Fibroblast of lung (primary cell): ENCODE results near the gene OR1K1. TPM values are rescaled to one million over a fixed set of nuclear protein-coding genes. Genes with fewer than 3 reads are reported as not detected.

Experiments used
- DNase-seq, 2 donors: peaks; one replicate each; pipeline versions ENCODE4 v3.0.0 to v3.0.0-alpha.2; 2010; ENCODE audit warnings: low read depth in 2 of 2
- H2AFZ ChIP-seq: 2 replicates; pipeline ENCODE4 v1.5.1; 2012; ENCODE audit warnings: low read length, control low read depth, inconsistent platforms
- H3K27ac ChIP-seq: 2 replicates; pipeline ENCODE4 v1.5.1; 2011; ENCODE audit warnings: low read length, control low read depth; ENCODE audit not compliant: insufficient read depth
- H3K27me3 ChIP-seq: 2 replicates; pipeline ENCODE4 v1.5.1; 2011; ENCODE audit warnings: mild to moderate bottlenecking, low read length; ENCODE audit not compliant: control insufficient read depth, insufficient read depth
- H3K36me3 ChIP-seq: 2 replicates; pipeline ENCODE4 v1.5.1; 2011; ENCODE audit warnings: low read length; ENCODE audit not compliant: control insufficient read depth, insufficient read depth
- H3K4me1 ChIP-seq: 2 replicates; pipeline ENCODE4 v1.5.1; 2011; ENCODE audit warnings: low read length; ENCODE audit not compliant: control insufficient read depth, insufficient read depth; ENCODE audit errors: extremely low read depth
- H3K4me2 ChIP-seq: 2 replicates; pipeline ENCODE4 v1.5.1; 2011; ENCODE audit warnings: low read length, control low read depth; ENCODE audit not compliant: insufficient read depth; ENCODE audit errors: extremely low read depth
- H3K4me3 ChIP-seq, 4 experiments: fragments of 200-600 bp in 1 of 4; sonication (generic) in 1 of 4; replicated peaks in 1 of 4; 2 replicates each; pipeline ENCODE4 v1.5.1; 2011 to 2016; ENCODE audit warnings: low read length in 4 of 4, low read depth in 3 of 4, mild to moderate bottlenecking in 3 of 4, control low read depth in 2 of 4, inconsistent platforms in 1 of 4, mixed read lengths in 1 of 4; ENCODE audit not compliant: insufficient read depth in 1 of 4; ENCODE audit errors: control extremely low read depth in 1 of 4
- H3K79me2 ChIP-seq: 2 replicates; pipeline ENCODE4 v1.5.1; 2012; ENCODE audit warnings: mild to moderate bottlenecking, low read length, inconsistent platforms; ENCODE audit not compliant: control insufficient read depth, insufficient read depth
- H3K9ac ChIP-seq: 2 replicates; pipeline ENCODE4 v1.5.1; 2011; ENCODE audit warnings: mild to moderate bottlenecking, low read length, control low read depth; ENCODE audit not compliant: insufficient read depth
- H3K9me3 ChIP-seq: 2 replicates; pipeline ENCODE4 v1.5.1; 2012; ENCODE audit warnings: low read depth, low read length; ENCODE audit not compliant: control insufficient read depth, insufficient read depth
- H4K20me1 ChIP-seq: 2 replicates; pipeline ENCODE4 v1.5.1; 2011; ENCODE audit warnings: low read length; ENCODE audit not compliant: control insufficient read depth, insufficient read depth; ENCODE audit errors: extremely low read depth
- CTCF ChIP-seq, 2 donors: IDR thresholded peaks in 1 of 2; conservative IDR thresholded peaks in 1 of 2; 1 replicate in 1 of 2; 2 replicates in 1 of 2; pipeline ENCODE4 v1.5.1; 2011 to 2012; ENCODE audit warnings: low read length in 2 of 2, control low read depth in 1 of 2, inconsistent platforms in 1 of 2, low read depth in 1 of 2, mild to moderate bottlenecking in 1 of 2
- EZH2 ChIP-seq: IDR thresholded peaks from 2 replicates; pipeline ENCODE4 v1.5.1; 2012; ENCODE audit warnings: low read length, control low read depth, mild to moderate bottlenecking; ENCODE audit errors: missing control alignments
- polyA minus RNA-seq: library from RNA; depleted of rRNA, polyadenylated mRNA; stranded (reverse); fragments of >200 nt; gene quantifications from 2 replicates; pipeline ENCODE4 v1.2.3, GENCODE V29; 2011; ENCODE audit warnings: low replicate concordance
- polyA plus RNA-seq, 2 donors: library from polyadenylated mRNA; depleted of rRNA in 1 of 2; stranded (reverse) in 1 of 2; unstranded in 1 of 2; fragments of >200 nt; gene quantifications; 2 replicates each; pipeline ENCODE4 v1.2.1, GENCODE V29; 2011 to 2012; ENCODE audit warnings: missing spikeins in 1 of 2
- total RNA-seq: library from RNA; depleted of rRNA; stranded (reverse); fragments of >200 nt; gene quantifications from 2 replicates; pipeline ENCODE4 v1.2.1, GENCODE V29; 2014

OR1K1 gene
- total RNA-seq, result not detected in 2 replicates
- not detected in 2 replicates for polyA plus RNA-seq
- polyA plus RNA-seq (2012), result not detected in 2 replicates
- not detected in 2 replicates for polyA minus RNA-seq

- Histone ChIP-seq H3K9me3 (no peaks in the 10 kb centered on the region), H2AFZ (no peak within 1 kb of the TSS), H3K4me1 (no peaks in the 10 kb centered on the region), H3K4me2 (no peak within 1 kb of the TSS), H4K20me1 (no peaks in the 10 kb centered on the region), H3K27me3 (no peaks in the 10 kb centered on the region), H3K79me2 (no peaks in the 10 kb centered on the region), H3K36me3 (no peaks in the 10 kb centered on the region), H3K4me3 (no peak within 1 kb of the TSS), H3K9ac (no peak within 1 kb of the TSS), H3K27ac (no peak within 1 kb of the TSS)
- no peak for TF ChIP-seq EZH2
- no peak for TF ChIP-seq CTCF (conservative IDR thresholded peaks at IDR 0.05 in 1 of 2, IDR thresholded peaks at IDR 0.05 in 1 of 2; ENCODE audit: low read depth in 1 of 2, low read length in 2 of 2)
- DNase-seq, result no peak
Measured at GRCh38 chr9:122800066-122801060, at the start of gene OR1K1. OR1K1 (plus strand) TSS chr9:122800123; CDS start chr9:122800123, 0 bp downstream.

GRCh38 chr9:122754825-122755224 lies 45.1 kb upstream of the OR1K1 start:
- no peaks in the 10 kb centered on the region for H3K36me3 ChIP-seq
- H3K4me2 ChIP-seq, result no peak overlapping the region
- no peaks in the 10 kb centered on the region for H3K4me1 ChIP-seq
- H2AFZ ChIP-seq, result no peak overlapping the region
- H3K9ac ChIP-seq, result no peak overlapping the region
- no peaks in the 10 kb centered on the region for H3K27me3 ChIP-seq
- no peaks in the 10 kb centered on the region for H4K20me1 ChIP-seq
- H3K9me3 ChIP-seq, result no peaks in the 10 kb centered on the region
- H3K4me3 ChIP-seq, result no peak overlapping the region
- TF ChIP-seq CTCF (conservative IDR thresholded peaks at IDR 0.05 in 1 of 2, IDR thresholded peaks at IDR 0.05 in 1 of 2; ENCODE audit: low read depth in 1 of 2, low read length in 2 of 2) (no peak), EZH2 (no peak)
- H3K79me2 ChIP-seq, result no peaks in the 10 kb centered on the region
- DNase-seq, result no peak
- H3K27ac ChIP-seq, result no peak overlapping the region

- TF ChIP-seq CTCF (conservative IDR thresholded peaks at IDR 0.05 in 1 of 2, IDR thresholded peaks at IDR 0.05 in 1 of 2; ENCODE audit: low read depth in 1 of 2, low read length in 2 of 2) (no peak), EZH2 (no peak)
- Histone ChIP-seq H4K20me1 (no peaks in the 10 kb centered on the region), H3K4me2 (no peak overlapping the region), H2AFZ (no peak overlapping the region), H3K9me3 (no peaks in the 10 kb centered on the region), H3K9ac (no peak overlapping the region), H3K4me1 (no peaks in the 10 kb centered on the region), H3K79me2 (no peaks in the 10 kb centered on the region), H3K36me3 (no peaks in the 10 kb centered on the region), H3K4me3 (no peak overlapping the region), H3K27ac (no peak overlapping the region), H3K27me3 (no peaks in the 10 kb centered on the region)
- no peak for DNase-seq
Measured at GRCh38 chr9:122767817-122768216, 32.1 kb upstream of the OR1K1 start.
